Non-pigmented ciliary epithelial cell (primary cell): ENCODE results near the gene HOXB3.

ENCODE experiments used
- DNase-seq: peaks from one replicate; pipeline ENCODE4 v3.0.0-alpha.2; 2010; ENCODE audit warnings: low read depth

The HOXB3 gene

GRCh38 chr17:48597778-48598631, 8.0 kb upstream of the HOXB3 start:
- no peak for DNase-seq

DNA sequence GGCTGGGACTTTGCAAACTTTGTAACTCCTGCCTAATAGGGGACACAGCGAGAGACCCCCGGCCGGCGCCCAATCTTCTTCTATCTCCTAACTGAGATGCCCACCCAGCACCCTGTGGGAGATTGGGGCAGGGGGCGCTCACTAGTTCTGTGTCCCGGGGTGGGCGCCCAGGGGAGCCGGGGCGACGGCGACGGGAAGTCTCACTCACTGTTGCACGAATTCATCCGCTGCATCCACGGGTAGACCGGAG, 7.4 kb upstream of the HOXB3 start:
- no peak for DNase-seq

- no peak for DNase-seq
These were observed 6.9 kb upstream of the HOXB3 start for GRCh38 chr17:48596735-48597527.

DNA sequence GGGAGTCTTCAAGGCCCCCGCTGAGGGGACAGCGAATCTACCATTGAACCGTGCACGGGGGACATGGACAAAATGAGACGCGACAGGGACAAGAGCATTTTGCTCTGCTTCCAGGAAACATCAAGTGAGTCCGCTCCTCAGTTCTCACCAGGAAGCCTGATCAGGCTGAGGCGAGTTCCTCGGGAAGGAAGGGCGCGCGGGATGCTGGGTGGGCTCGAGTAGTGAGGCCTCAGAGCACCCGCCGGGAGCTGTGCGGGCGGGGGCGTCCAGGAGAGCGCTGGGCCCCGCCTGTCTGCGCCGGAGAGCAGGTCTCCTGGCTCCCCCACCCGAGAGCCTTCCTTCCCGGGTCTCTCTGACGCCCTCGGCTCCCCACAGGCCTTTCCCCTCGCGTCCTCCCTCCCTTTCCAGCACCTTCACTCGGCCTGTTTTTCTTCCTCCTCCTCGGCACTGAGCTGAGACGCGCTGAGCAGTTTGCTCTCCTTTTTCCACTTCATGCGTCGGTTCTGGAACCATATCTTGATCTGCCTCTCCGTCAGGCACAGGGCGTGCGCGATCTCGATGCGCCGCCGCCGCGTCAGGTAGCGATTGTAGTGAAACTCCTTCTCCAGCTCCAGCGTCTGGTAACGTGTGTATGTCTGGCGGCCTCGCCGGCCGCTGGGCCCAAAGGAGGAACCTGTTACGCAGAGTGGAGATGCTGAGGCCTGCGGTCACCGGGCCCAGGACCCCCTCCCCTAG, 6.1 kb upstream of the HOXB3 start:
- no peak for DNase-seq

DNA sequence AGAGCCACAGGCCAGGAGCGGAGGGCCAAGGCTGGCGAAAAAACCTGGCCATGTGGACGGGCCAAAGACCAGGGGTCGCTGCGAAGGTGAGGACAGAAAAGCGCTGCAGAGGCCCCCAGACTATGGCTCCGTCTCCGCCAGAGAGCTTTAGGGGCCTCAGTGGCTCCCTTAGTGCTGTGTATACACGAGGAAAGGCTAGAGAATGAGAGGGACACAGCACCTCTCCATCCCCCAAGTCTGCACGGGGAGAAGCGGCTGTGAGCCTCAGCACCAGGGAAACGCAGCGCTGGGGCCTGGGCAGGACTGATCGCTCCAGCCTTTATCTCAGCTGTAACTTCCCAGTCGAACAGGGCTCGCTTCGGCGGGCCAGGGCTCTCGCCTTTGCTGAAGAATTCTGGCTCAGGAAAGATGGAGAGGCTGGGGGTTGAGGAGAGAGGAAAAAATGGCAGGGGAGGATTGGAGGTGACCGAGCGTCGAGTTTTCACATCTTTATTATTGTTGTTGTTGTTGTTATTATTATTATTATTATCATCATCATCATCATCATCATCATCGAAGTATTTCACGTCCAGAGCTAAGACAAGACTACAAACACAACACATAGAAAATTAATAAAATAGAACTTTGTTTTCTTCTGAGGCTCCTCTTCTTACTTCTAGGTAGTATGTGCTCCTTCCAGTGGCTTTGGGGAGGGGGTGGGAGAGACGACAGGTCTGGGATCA, 5.4 kb upstream of the HOXB3 start:
- no peak for DNase-seq

GRCh38 chr17:48594538-48595277, 4.7 kb upstream of the HOXB3 start:
- DNase-seq, result no peak

DNA sequence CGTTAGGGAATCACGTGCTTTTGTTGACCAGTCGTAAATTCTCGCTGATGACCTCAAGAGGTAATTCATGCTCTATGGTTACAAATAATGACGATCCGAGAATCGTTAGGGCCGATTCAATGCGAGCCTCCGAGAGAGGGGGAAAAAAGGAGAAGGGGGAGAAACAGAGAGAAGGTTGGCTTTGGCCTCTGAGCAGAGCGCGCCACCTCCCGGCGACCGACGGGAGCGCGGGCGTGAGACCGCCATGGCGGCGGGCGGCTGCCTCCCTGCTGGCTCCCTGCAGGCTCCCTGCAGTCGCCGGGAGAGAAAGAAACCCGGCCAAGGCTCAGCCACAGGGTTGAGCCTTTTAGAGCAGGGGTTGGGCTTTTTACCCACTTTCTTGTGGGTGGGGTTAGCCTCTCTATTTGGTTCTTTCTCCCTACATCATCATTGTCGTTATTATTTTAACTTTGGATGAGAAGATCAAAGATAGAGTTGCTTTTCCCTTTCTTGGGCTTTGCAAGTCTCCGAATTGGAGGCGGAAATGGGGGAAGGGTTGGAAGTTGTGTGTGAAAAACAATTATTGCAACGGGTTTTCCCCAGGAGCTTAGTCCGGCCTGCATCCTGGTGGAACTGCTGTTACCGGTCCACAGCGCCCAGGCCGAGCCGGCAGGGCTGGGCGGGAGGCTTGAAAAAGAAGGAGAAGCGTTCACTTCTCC, 3.9 kb upstream of the HOXB3 start:
- DNase-seq, result no peak

DNA sequence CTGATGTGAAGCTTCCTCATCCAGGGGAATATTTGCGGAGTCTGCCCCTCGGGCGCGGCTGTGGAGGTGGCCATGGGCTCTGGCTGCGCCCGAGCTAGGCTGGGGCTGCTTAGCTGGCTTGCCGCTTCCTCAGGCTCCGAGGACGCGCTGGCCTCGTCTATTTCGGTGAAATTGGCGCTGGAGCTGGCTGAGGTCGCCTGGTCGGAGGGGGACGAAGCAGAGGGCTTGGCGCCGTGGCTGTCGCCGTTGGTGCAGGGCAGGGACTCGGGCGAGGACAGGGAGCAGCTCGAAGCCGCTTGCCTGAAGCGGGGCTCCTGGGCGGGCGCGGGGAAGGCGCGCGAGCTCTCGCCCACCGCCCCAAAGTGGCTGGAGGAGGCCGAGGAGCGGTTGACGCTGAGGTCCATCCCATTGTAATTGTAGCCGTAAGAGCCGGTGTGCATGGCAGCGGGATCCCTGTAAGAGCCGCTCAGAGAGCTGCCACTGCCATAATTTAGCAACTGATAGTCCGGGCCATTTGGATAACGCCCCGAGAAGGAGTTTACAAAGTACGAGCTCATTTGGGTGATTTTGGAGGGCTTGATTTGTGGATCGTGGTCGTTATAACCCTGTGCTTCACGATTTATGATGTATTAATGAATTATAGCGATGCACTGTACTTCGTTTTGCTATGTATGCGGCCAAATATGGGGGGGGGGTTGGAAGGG, 3.2 kb upstream of the HOXB3 start, which contains the start of gene HOXB5:
HOXB5 (minus strand) TSS at position 654 of the 704 bp plus-strand sequence; CDS start at position 557, 97 bp downstream.
- no peak for DNase-seq

DNA sequence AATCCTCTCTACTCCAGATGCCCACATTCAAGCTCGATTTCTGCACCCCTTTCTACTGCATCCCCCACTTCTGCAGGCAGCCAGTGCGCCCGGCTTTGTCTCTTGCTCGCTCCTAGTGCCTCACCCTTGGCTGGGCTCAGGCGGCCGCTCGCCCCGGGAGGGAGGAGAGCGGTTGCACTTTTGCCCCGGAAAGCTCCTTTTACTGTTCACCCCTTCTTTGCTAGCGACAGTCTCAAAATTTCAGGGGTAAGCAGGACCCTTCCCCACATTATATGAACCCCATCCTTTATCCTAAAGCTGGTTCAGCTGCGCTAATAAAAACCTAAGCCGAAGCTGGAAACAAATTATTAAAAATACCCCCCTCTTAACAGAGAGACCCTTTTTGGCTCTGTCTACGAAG, 2.5 kb upstream of the HOXB3 start:
- DNase-seq, result no peak

- no peak for DNase-seq
These were observed 2.0 kb upstream of the HOXB3 start for GRCh38 chr17:48592057-48592514.

GRCh38 chr17:48591255-48592056, 1.4 kb upstream of the HOXB3 start:
- DNase-seq, result no peak

DNA sequence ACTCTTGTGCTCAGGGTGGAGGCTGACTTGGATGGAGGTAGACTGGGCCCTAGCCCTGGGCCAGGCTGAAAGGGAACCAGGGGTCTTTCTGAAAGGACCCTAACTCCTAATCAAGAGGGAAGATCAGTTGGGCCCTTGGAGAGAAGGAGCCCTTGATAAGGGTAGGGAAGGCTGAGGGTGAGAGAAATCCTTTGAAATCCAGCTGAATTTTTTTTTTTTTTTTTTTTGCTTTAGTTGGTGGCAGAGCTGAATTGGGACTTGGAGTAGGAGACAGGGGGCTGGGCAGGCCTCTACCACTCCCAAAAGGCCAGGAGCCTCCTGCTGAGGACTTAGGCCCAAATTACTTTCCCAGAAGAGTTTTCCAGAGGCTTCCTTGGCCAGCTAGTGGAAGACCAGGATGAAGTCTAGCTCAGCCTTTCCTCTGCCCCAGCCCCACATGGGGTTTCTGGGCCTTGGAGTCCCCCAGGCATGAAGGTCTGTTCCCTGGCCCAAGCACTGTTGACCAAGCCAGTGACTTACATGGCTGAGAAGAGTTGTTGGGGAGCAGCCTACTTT, 643 bp upstream of the HOXB3 start:
- DNase-seq, result no peak

DNA sequence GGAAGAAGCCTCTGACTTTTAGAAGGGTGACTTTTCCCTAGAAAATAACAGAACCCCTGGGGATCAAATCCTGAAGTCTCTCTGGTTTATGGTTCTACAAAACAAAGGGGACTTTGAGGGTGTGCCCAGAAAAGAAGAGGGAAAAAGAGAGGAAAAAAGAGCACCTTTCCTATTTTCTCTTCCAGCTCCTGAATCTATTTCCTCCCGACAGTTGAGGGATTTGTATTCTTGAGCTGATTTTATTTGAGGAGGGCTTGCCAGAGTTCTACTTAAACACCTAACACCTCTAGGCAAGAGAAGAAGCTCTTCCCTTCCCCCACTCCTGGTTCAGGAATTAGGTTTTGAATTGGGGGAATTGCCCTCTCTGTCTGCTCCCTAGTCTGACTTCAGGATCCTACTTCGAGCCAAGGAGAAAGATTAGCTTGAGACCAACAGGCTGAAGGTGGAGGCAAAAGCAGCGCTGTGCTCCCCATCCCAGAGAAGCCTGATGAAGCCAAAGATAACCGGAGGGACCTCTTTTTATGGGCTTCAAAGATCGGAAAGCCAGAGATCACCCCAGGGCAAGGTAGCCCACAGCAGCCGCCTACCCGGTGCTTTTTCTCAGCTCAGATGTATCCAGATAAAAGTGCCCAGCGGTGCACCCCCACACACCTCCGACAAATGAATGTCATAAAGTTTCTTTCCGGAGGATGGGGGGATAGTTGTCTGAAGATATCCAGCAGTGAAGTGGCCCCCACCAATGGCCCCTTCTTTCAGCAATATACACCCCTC, 796 bp downstream of the HOXB3 start:
- no peak for DNase-seq

- DNase-seq, result no peak
These were observed 1.5 kb downstream of the HOXB3 start for GRCh38 chr17:48588528-48588927.

GRCh38 chr17:48588074-48588415, 2.0 kb downstream of the HOXB3 start:
- no peak for DNase-seq

DNA sequence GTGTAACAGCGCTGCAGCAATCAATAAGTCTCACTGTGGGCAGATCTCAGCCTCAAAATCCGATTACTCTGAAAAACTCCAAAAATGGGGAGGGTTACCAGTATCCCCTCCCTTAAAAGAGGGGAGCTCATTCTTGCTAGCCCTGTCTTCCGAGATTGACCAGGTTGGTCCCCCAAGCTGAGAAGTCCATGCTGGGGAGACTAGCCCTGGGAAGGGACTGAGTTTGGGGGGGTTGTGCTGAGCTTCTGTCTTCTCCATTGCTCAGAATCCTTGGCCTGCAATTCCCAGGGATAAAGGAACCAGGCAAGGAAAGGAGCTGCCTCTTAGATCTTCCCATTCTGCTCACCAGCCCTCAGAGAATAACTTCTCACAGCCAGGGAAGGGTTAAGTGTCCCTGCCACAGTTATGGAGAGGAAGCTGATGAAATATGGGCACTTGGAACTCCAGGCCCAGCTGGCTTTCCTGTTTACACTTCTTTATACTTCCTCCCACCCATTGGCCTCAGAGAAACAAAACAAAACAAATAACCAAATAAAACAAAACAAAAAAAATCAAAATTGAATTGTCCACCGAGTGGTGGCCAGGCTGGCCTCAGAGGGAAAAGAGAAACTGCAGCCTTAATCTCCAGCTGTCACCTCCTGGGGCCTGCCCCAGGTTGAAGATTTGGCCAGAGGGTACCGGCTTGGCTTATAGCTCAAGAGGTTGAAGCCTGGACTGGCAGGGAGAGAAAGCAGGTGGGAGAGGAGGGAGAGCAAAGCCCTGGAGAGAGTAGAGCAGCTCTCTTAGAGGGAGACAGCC, 2.6 kb downstream of the HOXB3 start:
- DNase-seq, result no peak
